PC-3 (cell line): Measurements from ENCODE around the gene NFATC1. TPM values are rescaled to one million over a fixed set of nuclear protein-coding genes. Genes with fewer than 3 reads are reported as not detected.

Experiments
- ATAC-seq: fragments of 200-7000 bp; cut with Tn5 transposase; 2 replicates; pipeline ENCODE4 v1.9.1; 2020; ENCODE audit warnings: mild to moderate bottlenecking, moderate library complexity
- BruUV-seq: library from RNA; stranded (reverse); fragments of 400-500 nt; replicated peaks from 2 replicates; lab custom pipeline; 2021; lab: Mats Ljungman, UMichigan
- CTCF ChIA-PET: fragments of 300-600 bp; sonication (Branson Sonifier 250); formaldehyde crosslinking; loops from one replicate; lab custom pipeline; 2022; ENCODE audit warnings: antibody characterized with exemption; lab: Charles Lee
- POLR2A ChIA-PET: fragments of 300-600 bp; sonication (Branson Sonifier 250); formaldehyde crosslinking; loops from one replicate; lab custom pipeline; 2022; ENCODE audit warnings: antibody characterized with exemption; ENCODE audit not compliant: unreplicated experiment; lab: Charles Lee
- DNase-seq: peaks from one replicate; pipeline ENCODE4 v3.0.0-alpha.2; 2015
- H2AFZ ChIP-seq: fragments of 300-600 bp; sonication (generic); 2 replicates; pipeline ENCODE4 v1.6.0; 2016; ENCODE audit warnings: antibody characterized with exemption, low read length
- H3F3A ChIP-seq: fragments of 300-600 bp; sonication (generic); one replicate; pipeline ENCODE4 v1.6.0; 2017; ENCODE audit warnings: antibody characterized with exemption, low read length, control low read depth, mild to moderate bottlenecking; ENCODE audit not compliant: unreplicated experiment
- H3K27ac ChIP-seq: fragments of 300-600 bp; sonication (generic); 2 replicates; pipeline ENCODE4 v1.5.1; 2016; ENCODE audit warnings: mild to moderate bottlenecking, low read length
- H3K27me3 ChIP-seq: fragments of 300-600 bp; sonication (generic); 2 replicates; pipeline ENCODE4 v1.6.1; 2016; ENCODE audit warnings: low read length, mixed read lengths
- H3K36me3 ChIP-seq: fragments of 300-600 bp; sonication (generic); 2 replicates; pipeline ENCODE4 v1.6.1; 2016; ENCODE audit warnings: low read depth, mixed run types, low read length, mixed read lengths
- H3K4me1 ChIP-seq: fragments of 300-600 bp; sonication (generic); 2 replicates; pipeline ENCODE4 v1.5.1; 2016; ENCODE audit warnings: low read length; ENCODE audit not compliant: insufficient read depth
- H3K4me2 ChIP-seq: fragments of 300-600 bp; sonication (generic); 2 replicates; pipeline ENCODE4 v1.6.0; 2016; ENCODE audit warnings: low read length
- H3K4me3 ChIP-seq: fragments of 300-600 bp; sonication (generic); 2 replicates; pipeline ENCODE4 v1.5.1; 2016; ENCODE audit warnings: mild to moderate bottlenecking, low read length, mixed read lengths
- H3K79me2 ChIP-seq: fragments of 300-600 bp; sonication (generic); 2 replicates; pipeline ENCODE4 v1.6.1; 2017; ENCODE audit warnings: low read length, mixed read lengths
- H3K9ac ChIP-seq: fragments of 300-600 bp; sonication (generic); 2 replicates; pipeline ENCODE4 v1.6.0; 2016; ENCODE audit warnings: mild to moderate bottlenecking, low read length
- H3K9me2 ChIP-seq: fragments of 300-600 bp; sonication (generic); replicated peaks from 2 replicates; pipeline ENCODE4 v1.6.1; 2016; ENCODE audit warnings: mixed run types, low read length, mixed read lengths
- H3K9me3 ChIP-seq: fragments of 300-600 bp; sonication (generic); 2 replicates; pipeline ENCODE4 v1.6.1; 2016; ENCODE audit warnings: low read length, mixed read lengths
- H4K20me1 ChIP-seq: fragments of 300-600 bp; sonication (generic); 2 replicates; pipeline ENCODE4 v1.6.1; 2016; ENCODE audit warnings: low read length, mixed read lengths
- CTCF ChIP-seq: fragments of 300-600 bp; sonication (generic); conservative IDR thresholded peaks from 2 replicates; pipeline ENCODE4 v1.5.1; 2017; ENCODE audit warnings: antibody characterized with exemption, low read depth, mild to moderate bottlenecking, low read length
- EZH2 ChIP-seq: fragments of 300-600 bp; sonication (generic); IDR thresholded peaks from one replicate; pipeline ENCODE4 v1.6.1; 2017; ENCODE audit warnings: antibody characterized with exemption, mild to moderate bottlenecking, low read length; ENCODE audit not compliant: unreplicated experiment
- EZH2phosphoT487 ChIP-seq: fragments of 300-600 bp; sonication (generic); IDR thresholded peaks from 2 replicates; pipeline ENCODE4 v1.6.1; 2018; ENCODE audit warnings: mild to moderate bottlenecking, antibody characterized with exemption, low read length, borderline replicate concordance
- intact Hi-C: fragments of 100-400 bp; cut with micrococcal nuclease; formaldehyde crosslinking; loops from 2 replicates; pipeline ENCODE4 v1.9.0; 2023
- total RNA-seq: library from RNA; depleted of rRNA; stranded (reverse); fragments of >200 nt; gene quantifications from 2 replicates; pipeline ENCODE4 v1.2.3, GENCODE V29; 2014

NFATC1 gene
- total RNA-seq, 1 experiment from 2014 or later: 5.9 TPM

- H3F3A ChIP-seq: no peaks in the 10 kb centered on the region
- ATAC-seq (no peak), DNase-seq (no peak)
- no peak overlapping the region for H3K4me2 ChIP-seq
- peaks cover 13% of the 10 kb centered on the region for H3K27me3 ChIP-seq
- no peak overlapping the region for H3K27ac ChIP-seq
- H2AFZ ChIP-seq: no peak overlapping the region
- no peaks in the 10 kb centered on the region for H3K9me2 ChIP-seq
- ChIA-PET CTCF (no interaction called here), POLR2A (no interaction called here)
- TF ChIP-seq CTCF (no peak), EZH2 (no peak), EZH2phosphoT487 (no peak)
- H3K36me3 ChIP-seq: no peaks in the 10 kb centered on the region
- no peak overlapping the region for H3K4me3 ChIP-seq
- no peaks in the 10 kb centered on the region for H3K9me3 ChIP-seq
- H3K9ac ChIP-seq: no peak overlapping the region
- no peaks in the 10 kb centered on the region for H3K79me2 ChIP-seq
- intact Hi-C loops: no loop called here
- BruUV-seq: no TSS peak
- no peaks in the 10 kb centered on the region for H4K20me1 ChIP-seq
- no peaks in the 10 kb centered on the region for H3K4me1 ChIP-seq
Observed at GRCh38 chr18:79552696-79553095, 157.0 kb downstream of the NFATC1 start.

GRCh38 chr18:79553154-79553553 is 157.4 kb downstream of the NFATC1 start:
- no peak for TF ChIP-seq EZH2
- no peak for TF ChIP-seq CTCF
- no peak for TF ChIP-seq EZH2phosphoT487
- H3K4me1 ChIP-seq: no peaks in the 10 kb centered on the region
- H3K4me3 ChIP-seq: no peak overlapping the region
- H3K27ac ChIP-seq: no peak overlapping the region
- no peaks in the 10 kb centered on the region for H4K20me1 ChIP-seq
- DNase-seq (no peak), ATAC-seq (no peak)
- CTCF ChIA-PET: no interaction called here
- intact Hi-C loops: no loop called here
- no peaks in the 10 kb centered on the region for H3F3A ChIP-seq
- H3K36me3 ChIP-seq: no peaks in the 10 kb centered on the region
- no peaks in the 10 kb centered on the region for H3K9me3 ChIP-seq
- H2AFZ ChIP-seq: no peak overlapping the region
- no peaks in the 10 kb centered on the region for H3K9me2 ChIP-seq
- no TSS peak for BruUV-seq
- H3K4me2 ChIP-seq: no peak overlapping the region
- H3K27me3 ChIP-seq: peaks cover 15% of the 10 kb centered on the region
- no peak overlapping the region for H3K9ac ChIP-seq
- POLR2A ChIA-PET: no interaction called here
- no peaks in the 10 kb centered on the region for H3K79me2 ChIP-seq

DNA sequence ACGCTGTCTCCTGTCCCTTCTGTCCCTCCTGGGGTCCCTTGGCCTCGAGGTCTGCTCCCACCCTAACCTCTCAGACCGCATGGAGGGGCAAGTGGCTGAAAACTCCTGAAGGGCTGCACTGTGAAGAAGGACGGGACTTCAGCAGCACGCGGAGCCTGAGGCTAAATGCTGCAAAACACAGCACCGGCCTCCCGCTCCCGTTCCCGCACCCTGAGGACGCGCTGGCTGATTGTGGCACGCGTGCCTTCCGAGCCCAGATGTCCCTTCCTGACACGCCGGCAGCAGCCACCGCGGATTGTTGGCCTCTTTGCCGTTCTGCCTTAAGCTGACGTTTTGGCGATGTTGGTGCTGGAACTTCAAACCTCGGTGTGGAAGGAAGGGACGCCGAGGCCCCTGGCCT is 158.0 kb downstream of the NFATC1 start:
- CTCF ChIA-PET: no interaction called here

More for the DNA sequence above, 158.0 kb downstream of the NFATC1 start:
- H3F3A ChIP-seq: no peaks in the 10 kb centered on the region
- no peak overlapping the region for H3K9ac ChIP-seq
- no peaks in the 10 kb centered on the region for H3K36me3 ChIP-seq
- no peaks in the 10 kb centered on the region for H3K4me1 ChIP-seq
- no peak overlapping the region for H3K4me2 ChIP-seq
- TF ChIP-seq EZH2 (no peak), CTCF (no peak), EZH2phosphoT487 (no peak)
- no peak for DNase-seq
- intact Hi-C loops: no loop called here
- no TSS peak for BruUV-seq
- H3K27me3 ChIP-seq: peaks cover 20% of the 10 kb centered on the region
- POLR2A ChIA-PET: no interaction called here
- no peak overlapping the region for H2AFZ ChIP-seq
- no peaks in the 10 kb centered on the region for H4K20me1 ChIP-seq
- H3K9me3 ChIP-seq: no peaks in the 10 kb centered on the region
- ATAC-seq: no peak
- H3K9me2 ChIP-seq: no peaks in the 10 kb centered on the region
- H3K27ac ChIP-seq: no peak overlapping the region
- H3K4me3 ChIP-seq: no peak overlapping the region
- no peaks in the 10 kb centered on the region for H3K79me2 ChIP-seq
